GM19468 (cell line): Measurements from ENCODE around the gene HSPE1.

ENCODE experiments used
- ATAC-seq: cut with Tn5 transposase; IDR thresholded peaks from one replicate; pipeline ENCODE4 v1.9.1; 2021; ENCODE audit warnings: mild to moderate bottlenecking, moderate library complexity, moderate number of reproducible peaks; ENCODE audit not compliant: unreplicated experiment; ENCODE audit errors: extremely low read depth

HSPE1 gene

GRCh38 chr2:197497326-197497725, 2.9 kb upstream of the HSPE1 start:
- no peak for ATAC-seq

- no peak for ATAC-seq
Observed at GRCh38 chr2:197498235-197498936, 1.8 kb upstream of the HSPE1 start.

- ATAC-seq, result no peak
Observed at GRCh38 chr2:197498937-197499593, 1.1 kb upstream of the HSPE1 start.

- no peak for ATAC-seq
Observed at GRCh38 chr2:197500503-197501131, 438 bp downstream of the HSPE1 start.

GRCh38 chr2:197502201-197502600, 2.0 kb downstream of the HSPE1 start:
- ATAC-seq, result no peak

GRCh38 chr2:197502685-197503084, 2.5 kb downstream of the HSPE1 start:
- ATAC-seq, result no peak

GRCh38 chr2:197504000-197504399, 3.8 kb downstream of the HSPE1 start:
- ATAC-seq, result no peak

- ATAC-seq, result no peak
Observed at GRCh38 chr2:197504512-197504911, 4.3 kb downstream of the HSPE1 start.

- ATAC-seq, result no peak
Observed at GRCh38 chr2:197506658-197507057, 6.5 kb downstream of the HSPE1 start.

- ATAC-seq, result no peak
Observed at GRCh38 chr2:197513915-197514314, 13.7 kb downstream of the HSPE1 start.

- ATAC-seq, result no peak
Observed at GRCh38 chr2:197514754-197515153, 14.6 kb downstream of the HSPE1 start.

GRCh38 chr2:197515315-197515738, 15.1 kb downstream of the HSPE1 start:
- ATAC-seq, result no peak

- ATAC-seq, result peak; percentile 96
Observed at GRCh38 chr2:197515739-197516392, 15.7 kb downstream of the HSPE1 start, which contains the start of gene MOB4. TSS of gene MOB4 (plus strand) at chr2:197516066. CDS start at chr2:197516087, 21 bp downstream.

GRCh38 chr2:197516393-197516761, 16.2 kb downstream of the HSPE1 start:
- ATAC-seq, result no peak

GRCh38 chr2:197517150-197517549, 17.0 kb downstream of the HSPE1 start:
- no peak for ATAC-seq

GRCh38 chr2:197538412-197538811, 38.2 kb downstream of the HSPE1 start:
- ATAC-seq, result no peak

- no peak for ATAC-seq
Observed at GRCh38 chr2:197539734-197540133, 39.6 kb downstream of the HSPE1 start.

GRCh38 chr2:197543206-197543605, 43.0 kb downstream of the HSPE1 start:
- ATAC-seq, result no peak

GRCh38 chr2:197547163-197547900, 47.2 kb downstream of the HSPE1 start:
- no peak for ATAC-seq

- no peak for ATAC-seq
Observed at GRCh38 chr2:197548582-197548981, 48.4 kb downstream of the HSPE1 start.
